Esophagus muscularis mucosa (tissue), 4 donors: Measurements from ENCODE around the gene PIK3R6. TPM values are rescaled to one million over a fixed set of nuclear protein-coding genes. Genes with fewer than 3 reads are reported as not detected.

Experiments
- DNase-seq: peaks from one replicate; pipeline ENCODE4 v3.0.0-alpha.2; 2017; ENCODE audit errors: extremely low spot score
- H3K27ac ChIP-seq, 4 donors: fragments of 200-600 bp; sonication (generic); replicated peaks in 1 of 4; 1 replicate in 3 of 4; 2 replicates in 1 of 4; pipeline ENCODE4 v1.5.1; 2016 to 2019; ENCODE audit warnings: mild to moderate bottlenecking in 1 of 4
- H3K27me3 ChIP-seq, 4 donors: fragments of 200-600 bp; sonication (generic); one replicate each; pipeline versions ENCODE4 v1.5.1 to v1.6.0; 2016 to 2019
- H3K36me3 ChIP-seq, 4 donors: fragments of 200-600 bp; sonication (generic); one replicate each; pipeline ENCODE4 v1.5.1; 2016 to 2019
- H3K4me1 ChIP-seq, 4 donors: fragments of 200-600 bp; sonication (generic); one replicate each; pipeline ENCODE4 v1.5.1; 2016 to 2019
- H3K4me3 ChIP-seq, 4 donors: fragments of 200-600 bp; sonication (generic); 1 replicate in 2 of 4; 2 replicates in 2 of 4; pipeline ENCODE4 v1.5.1; 2016 to 2019; ENCODE audit warnings: mild to moderate bottlenecking in 4 of 4, moderate library complexity in 1 of 4
- H3K9me3 ChIP-seq, 4 donors: fragments of 200-600 bp; sonication (generic); 1 replicate in 3 of 4; 2 replicates in 1 of 4; pipeline ENCODE4 v1.5.1; 2016 to 2019
- CTCF ChIP-seq, 3 experiments: fragments of 200-600 bp in 2 of 3; fragments of 450-650 bp in 1 of 3; sonication (generic) in 2 of 3; IDR thresholded peaks; one replicate each; pipeline ENCODE4 v1.5.1; 2017 to 2019; ENCODE audit warnings: antibody characterized with exemption in 3 of 3, mild to moderate bottlenecking in 2 of 3, moderate library complexity in 1 of 3
- EP300 ChIP-seq: sonication (generic); formaldehyde crosslinking; IDR thresholded peaks from one replicate; pipeline ENCODE4 v1.6.1; 2017; ENCODE audit warnings: antibody characterized with exemption
- POLR2A ChIP-seq: fragments of 450-650 bp; IDR thresholded peaks from one replicate; pipeline ENCODE4 v1.6.1; 2017; ENCODE audit warnings: antibody characterized with exemption, moderate library complexity, mild to moderate bottlenecking, low read depth
- POLR2AphosphoS5 ChIP-seq, 2 donors: sonication (generic); formaldehyde crosslinking; IDR thresholded peaks; one replicate each; pipeline ENCODE4 v1.6.1; 2017; ENCODE audit warnings: antibody characterized with exemption in 2 of 2
- WGBS: methylation state at CpG from one replicate; pipeline ENCODE4 v1.1.5; 2018; 5-methylcytosine and 5-hydroxymethylcytosine counted together
- intact Hi-C: fragments of 100-400 bp; cut with DNase I; formaldehyde crosslinking; loops from one replicate; pipeline ENCODE4 v1.15.1; 2023
- total RNA-seq, 4 donors: library from RNA; depleted of rRNA; stranded (reverse); fragments of >200 nt; gene quantifications; one replicate each; pipeline versions ENCODE4 v1.1.0 to v1.2.1, GENCODE V29; 2016

The PIK3R6 gene
- total RNA-seq, 4 donors from 2014 or later, result 0.52 to 3.3 (median 1.8) TPM

DNA sequence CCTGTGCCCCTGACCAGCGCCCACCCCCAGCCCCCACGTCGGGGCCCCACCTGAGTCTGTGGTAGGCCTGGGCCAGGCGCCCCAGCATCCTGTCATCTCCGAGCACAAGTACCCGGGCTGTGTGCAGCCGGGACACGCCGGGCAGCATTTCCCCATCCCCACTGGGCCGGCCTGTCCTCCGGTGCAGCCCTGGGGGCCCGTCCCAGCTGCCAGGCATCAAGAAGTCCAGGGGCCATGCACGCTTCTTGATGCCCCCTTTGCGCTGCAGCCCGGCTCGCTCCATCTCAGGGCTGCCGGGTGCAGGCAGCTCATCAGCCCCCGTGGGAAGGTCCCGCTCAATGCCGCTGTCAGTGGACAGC, 39.0 kb downstream of the PIK3R6 start:
- H3K9me3 ChIP-seq, result peaks cover 0 to 10% (median 3%) of the 10 kb centered on the region in 4 donors
- intact Hi-C loops, result no loop called here
- H3K4me3 ChIP-seq, result no peak overlapping the region
- no peak overlapping the region for H3K27ac ChIP-seq
- H3K27me3 ChIP-seq, result peaks cover 0 to 44% (median 5%) of the 10 kb centered on the region in 4 donors
- TF ChIP-seq POLR2A (no peak), POLR2AphosphoS5 (IDR thresholded peaks at IDR 0.05) (no peak), EP300 (no peak), CTCF (IDR thresholded peaks at IDR 0.05) (no peak)
- DNase-seq, result peak; percentile 70
- no peaks in the 10 kb centered on the region for H3K36me3 ChIP-seq
- no peaks in the 10 kb centered on the region for H3K4me1 ChIP-seq
- WGBS, result 100% methylated on average over 10 of the region's 20 CpGs

DNA sequence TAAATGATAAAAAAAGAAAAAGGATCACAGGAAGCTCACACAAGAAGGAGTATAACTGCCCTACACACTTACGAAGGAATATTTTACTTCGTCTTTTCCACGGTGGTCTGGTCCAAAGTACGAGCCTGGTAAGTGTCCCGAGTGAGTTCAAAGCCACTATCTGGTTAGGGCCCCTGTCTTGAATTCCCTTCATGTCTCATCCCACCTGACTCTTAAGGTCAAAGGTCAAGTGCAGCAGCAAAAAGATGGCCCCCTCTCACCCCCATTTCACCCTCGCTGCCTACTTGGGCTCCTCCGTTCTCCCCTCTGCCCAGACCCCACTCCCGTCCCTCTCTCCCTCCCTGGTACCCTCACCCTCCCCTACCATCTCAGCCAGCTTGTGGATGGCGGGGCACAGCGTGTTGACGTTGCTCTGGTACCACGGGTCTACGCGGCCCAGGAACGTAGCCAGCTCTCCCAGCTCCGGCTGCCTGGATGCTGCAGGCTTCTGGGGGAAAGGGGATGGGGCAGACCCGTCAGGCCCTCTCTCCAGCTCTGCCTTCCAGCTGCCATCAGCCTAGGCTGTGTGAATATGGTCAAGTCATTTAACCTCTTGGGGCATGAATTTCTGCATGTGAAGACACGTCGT, 40.6 kb downstream of the PIK3R6 start:
- WGBS, result 78% methylated on average over 19 of the region's 19 CpGs
- H3K27ac ChIP-seq, result no peak overlapping the region
- no peak overlapping the region for H3K4me3 ChIP-seq
- H3K27me3 ChIP-seq, result peaks cover 0 to 40% (median 2%) of the 10 kb centered on the region in 4 donors
- H3K9me3 ChIP-seq, result peaks cover 0 to 10% (median 3%) of the 10 kb centered on the region in 4 donors
- no peaks in the 10 kb centered on the region for H3K36me3 ChIP-seq
- TF ChIP-seq POLR2AphosphoS5 (IDR thresholded peaks at IDR 0.05) (no peak), POLR2A (no peak)
- no peaks in the 10 kb centered on the region for H3K4me1 ChIP-seq
- peak; percentile 26 for DNase-seq
- intact Hi-C loops, result no loop called here

DNA sequence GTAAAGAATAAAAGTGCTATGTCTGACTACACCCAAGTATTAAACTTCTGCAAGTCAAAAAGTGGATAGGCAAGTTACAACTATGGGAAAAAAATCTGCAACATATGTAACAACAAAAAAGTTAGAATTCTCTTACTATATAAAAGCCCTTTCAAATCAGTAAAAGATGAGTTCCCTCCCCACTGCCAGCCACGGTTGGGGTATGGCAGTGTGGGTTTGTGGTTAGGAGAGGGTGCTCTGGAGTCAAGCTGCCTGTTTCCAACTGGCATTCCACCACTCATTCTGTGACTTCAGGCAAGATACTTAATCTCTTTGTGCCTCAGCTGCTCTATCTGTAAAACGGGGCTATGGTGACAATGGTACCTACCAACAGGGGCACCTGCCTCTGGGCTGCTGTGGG, 41.7 kb downstream of the PIK3R6 start:
- H3K27me3 ChIP-seq, result peaks cover 0 to 45% (median 2%) of the 10 kb centered on the region in 4 donors
- WGBS, result 42% methylated on average over 2 of the region's 2 CpGs
- DNase-seq, result peak; percentile 34
- TF ChIP-seq CTCF (IDR thresholded peaks at IDR 0.05) (no peak), POLR2AphosphoS5 (IDR thresholded peaks at IDR 0.05) (no peak), EP300 (no peak), POLR2A (no peak)
- no peak overlapping the region for H3K27ac ChIP-seq
- peaks cover 0 to 10% (median 3%) of the 10 kb centered on the region in 4 donors for H3K9me3 ChIP-seq
- H3K36me3 ChIP-seq, result no peaks in the 10 kb centered on the region
- no peak overlapping the region for H3K4me3 ChIP-seq
- H3K4me1 ChIP-seq, result no peaks in the 10 kb centered on the region
- intact Hi-C loops, result no loop called here

GRCh38 chr17:8823279-8823678, 44.2 kb downstream of the PIK3R6 start:
- intact Hi-C loops, result no loop called here
- Histone ChIP-seq H3K4me1 (no peaks in the 10 kb centered on the region), H3K4me3 (no peak overlapping the region), H3K36me3 (no peaks in the 10 kb centered on the region), H3K9me3 (peaks cover 0 to 10% (median 3%) of the 10 kb centered on the region in 4 donors), H3K27ac (no peak overlapping the region), H3K27me3 (peaks cover 0 to 29% (median 2%) of the 10 kb centered on the region in 4 donors)
- DNase-seq, result peak; percentile 24
- 88% methylated on average over 5 of the region's 5 CpGs for WGBS
- TF ChIP-seq EP300 (no peak), POLR2A (no peak), CTCF (IDR thresholded peaks at IDR 0.05) (no peak), POLR2AphosphoS5 (IDR thresholded peaks at IDR 0.05) (no peak)

DNA sequence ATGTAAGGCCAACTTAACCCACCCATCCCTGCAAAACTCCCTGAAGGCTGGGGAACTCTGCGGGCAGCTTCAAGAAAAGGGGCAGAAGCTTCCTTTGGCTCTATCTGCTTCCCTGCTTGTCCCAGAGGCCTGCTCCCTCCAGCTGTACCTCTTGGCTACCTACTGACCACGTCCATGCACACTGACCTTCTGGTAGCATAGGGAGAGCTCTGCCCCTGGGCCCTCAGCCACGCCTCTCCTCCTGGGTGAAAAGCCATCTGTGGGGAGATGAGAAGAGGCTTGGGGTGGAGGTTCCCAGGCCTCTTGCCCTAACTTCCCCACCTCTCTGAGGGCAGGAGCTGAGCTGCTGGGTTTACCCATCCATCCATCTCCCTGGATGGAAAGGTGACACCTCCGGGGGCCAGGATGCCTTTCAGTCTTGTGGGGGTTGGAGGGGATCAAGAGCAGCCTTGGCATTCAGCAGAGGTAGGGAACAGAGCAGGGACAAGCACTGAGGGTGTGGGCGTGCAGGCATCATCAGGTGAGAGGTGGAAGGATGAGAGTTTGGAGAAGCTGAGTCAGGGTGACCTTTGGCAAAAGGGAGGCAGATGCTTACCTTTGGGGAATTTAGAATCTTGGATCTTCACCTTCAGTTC, 45.0 kb downstream of the PIK3R6 start:
- Histone ChIP-seq H3K9me3 (peaks cover 0 to 10% (median 3%) of the 10 kb centered on the region in 4 donors), H3K4me3 (no peak overlapping the region), H3K27me3 (peaks cover 0 to 28% (median 0%) of the 10 kb centered on the region in 4 donors), H3K36me3 (no peaks in the 10 kb centered on the region), H3K4me1 (no peaks in the 10 kb centered on the region), H3K27ac (no peak overlapping the region)
- 88% methylated on average over 3 of the region's 5 CpGs for WGBS
- peak; percentile 29 for DNase-seq
- intact Hi-C loops, result no loop called here
- TF ChIP-seq CTCF (IDR thresholded peaks at IDR 0.05) (no peak), EP300 (no peak), POLR2A (no peak), POLR2AphosphoS5 (IDR thresholded peaks at IDR 0.05) (no peak)
